LNCAP (cell line): Measurements from ENCODE around the gene PCID2.
A peak's percentile ranks its signal among the peaks of the same experiment; 100 is the strongest.

ENCODE experiments used
- TF ChIP-seq, protein P1 (sequence below): fragments of 450-650 bp; IDR thresholded peaks from 2 replicates; pipeline ENCODE4 v1.5.1; 2017; ENCODE audit warnings: mild to moderate bottlenecking

PCID2 gene

DNA sequence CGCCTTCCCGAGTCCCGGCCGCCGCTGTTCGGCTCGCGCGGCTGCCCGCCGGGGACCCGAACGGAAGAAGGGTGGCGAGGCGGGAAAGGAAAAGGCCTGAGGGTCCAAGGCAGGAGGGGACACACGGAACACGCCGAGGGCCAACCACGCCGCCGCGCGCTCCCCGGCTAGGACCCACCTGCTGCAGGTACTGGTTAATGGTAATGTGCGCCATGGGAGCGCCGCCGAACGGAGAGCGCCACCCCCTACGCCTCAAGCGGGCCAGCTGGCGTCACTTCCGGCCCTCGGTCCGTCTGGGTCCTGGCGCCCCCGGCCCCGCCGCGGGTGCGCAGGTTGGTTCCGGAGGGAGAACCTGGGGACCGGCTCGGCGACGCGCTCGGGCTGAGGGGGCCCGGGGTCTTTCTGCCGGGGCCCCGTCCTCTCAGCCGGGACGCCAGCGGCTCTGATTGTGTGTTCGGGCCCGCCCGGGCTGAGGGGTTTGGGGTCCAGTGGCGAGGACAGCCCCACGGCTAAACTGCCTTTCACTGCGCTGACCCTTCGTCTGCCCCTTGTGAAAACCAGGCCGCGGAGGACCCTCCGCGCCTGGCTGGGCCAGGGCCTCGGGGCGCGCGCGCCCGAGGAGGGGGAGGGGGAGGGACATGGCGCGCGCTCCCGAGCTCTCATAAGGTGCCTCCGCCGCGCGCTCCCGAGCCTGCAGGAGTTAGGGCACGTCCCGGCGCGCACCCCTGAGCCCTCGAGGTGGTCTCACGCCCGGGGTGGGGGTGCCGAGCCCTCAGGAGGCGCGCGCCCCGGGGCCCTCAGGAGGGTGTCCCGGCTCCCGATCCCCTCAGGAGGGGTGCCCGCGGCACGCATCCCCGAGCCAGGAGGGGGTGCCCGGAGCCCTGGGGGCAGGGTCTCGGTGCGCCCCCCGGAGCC lies at the start of gene PCID2:
Gene PCID2, minus strand, starts transcription at position 249 of the 915 bp plus-strand sequence. Its CDS starts 35 bp downstream, at position 214.
- TF ChIP-seq, protein P1, sequence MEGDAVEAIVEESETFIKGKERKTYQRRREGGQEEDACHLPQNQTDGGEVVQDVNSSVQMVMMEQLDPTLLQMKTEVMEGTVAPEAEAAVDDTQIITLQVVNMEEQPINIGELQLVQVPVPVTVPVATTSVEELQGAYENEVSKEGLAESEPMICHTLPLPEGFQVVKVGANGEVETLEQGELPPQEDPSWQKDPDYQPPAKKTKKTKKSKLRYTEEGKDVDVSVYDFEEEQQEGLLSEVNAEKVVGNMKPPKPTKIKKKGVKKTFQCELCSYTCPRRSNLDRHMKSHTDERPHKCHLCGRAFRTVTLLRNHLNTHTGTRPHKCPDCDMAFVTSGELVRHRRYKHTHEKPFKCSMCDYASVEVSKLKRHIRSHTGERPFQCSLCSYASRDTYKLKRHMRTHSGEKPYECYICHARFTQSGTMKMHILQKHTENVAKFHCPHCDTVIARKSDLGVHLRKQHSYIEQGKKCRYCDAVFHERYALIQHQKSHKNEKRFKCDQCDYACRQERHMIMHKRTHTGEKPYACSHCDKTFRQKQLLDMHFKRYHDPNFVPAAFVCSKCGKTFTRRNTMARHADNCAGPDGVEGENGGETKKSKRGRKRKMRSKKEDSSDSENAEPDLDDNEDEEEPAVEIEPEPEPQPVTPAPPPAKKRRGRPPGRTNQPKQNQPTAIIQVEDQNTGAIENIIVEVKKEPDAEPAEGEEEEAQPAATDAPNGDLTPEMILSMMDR = no peak

DNA sequence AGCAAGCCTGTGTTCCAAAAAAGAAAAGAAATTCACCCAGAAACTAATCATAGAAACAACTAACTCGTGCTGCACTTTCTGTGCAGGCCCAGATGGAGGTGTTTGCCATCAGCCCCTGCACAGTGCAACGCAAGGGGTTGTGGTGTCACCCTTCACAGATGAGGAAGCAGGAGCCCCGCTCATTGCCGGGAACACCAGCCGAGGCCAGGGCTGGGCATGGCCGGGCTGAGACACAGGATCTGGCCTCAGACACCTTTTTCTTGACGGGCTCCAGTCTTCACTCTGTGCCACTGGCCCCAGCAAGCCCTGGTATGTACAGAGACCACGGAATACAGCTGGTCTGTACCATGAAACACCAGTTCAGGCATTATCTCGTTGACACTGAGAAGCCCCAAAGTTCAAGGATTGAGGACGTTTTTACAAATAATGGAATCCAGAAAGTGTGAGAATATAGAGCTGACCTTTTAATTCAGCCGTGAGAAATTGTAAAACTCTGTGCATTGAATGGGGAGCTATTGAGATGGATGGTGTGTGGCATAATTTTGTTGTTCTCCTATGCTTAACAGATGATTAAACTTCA lies 44.1 kb upstream of the PCID2 start:
- TF ChIP-seq, protein P1 = no peak

DNA sequence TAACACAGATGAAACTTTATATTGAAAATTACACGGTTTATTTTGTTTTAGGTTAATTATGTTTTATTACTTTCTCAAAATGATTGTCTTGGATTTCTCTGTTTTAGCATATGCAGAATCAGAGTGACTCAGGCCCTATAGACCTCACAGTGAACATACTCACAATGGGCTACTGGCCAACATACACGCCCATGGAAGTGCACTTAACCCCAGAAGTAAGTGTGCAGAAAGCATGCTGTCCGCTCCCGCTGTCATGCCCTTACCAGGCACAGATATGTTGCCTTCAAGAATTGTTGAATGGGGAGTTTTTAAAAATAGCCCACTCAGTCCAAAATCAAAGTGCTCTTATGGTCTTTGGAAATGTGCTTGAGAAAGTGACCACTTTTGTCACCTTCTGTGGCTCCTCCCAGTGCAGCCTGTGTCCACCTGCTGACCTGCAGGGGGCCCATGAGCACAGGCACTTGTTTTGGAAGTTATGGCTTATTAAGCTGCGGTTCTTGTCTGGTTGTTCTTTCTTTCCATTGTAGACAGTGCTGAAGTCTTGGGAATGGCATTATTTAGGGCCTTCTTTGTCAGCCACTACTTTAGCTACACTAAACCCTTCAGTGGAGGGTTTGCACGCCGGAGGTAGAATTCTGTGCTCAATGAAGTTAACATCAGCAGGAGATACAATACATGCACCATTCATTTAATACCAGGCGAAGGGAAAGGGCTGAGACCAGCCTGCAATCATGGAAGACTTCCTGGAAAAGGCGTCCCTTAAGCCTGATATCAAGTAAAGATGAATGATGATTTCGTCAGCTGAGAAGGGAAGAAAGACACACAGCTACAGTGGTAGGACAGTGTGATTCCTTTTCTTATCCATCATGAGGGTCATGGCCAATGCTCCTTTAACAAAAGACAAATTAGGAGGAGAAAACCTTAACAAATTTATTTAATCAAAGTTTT lies 37.7 kb upstream of the PCID2 start:
- TF ChIP-seq, protein P1 = peak; percentile 25; the same call in 1 of the 2 replicates

DNA sequence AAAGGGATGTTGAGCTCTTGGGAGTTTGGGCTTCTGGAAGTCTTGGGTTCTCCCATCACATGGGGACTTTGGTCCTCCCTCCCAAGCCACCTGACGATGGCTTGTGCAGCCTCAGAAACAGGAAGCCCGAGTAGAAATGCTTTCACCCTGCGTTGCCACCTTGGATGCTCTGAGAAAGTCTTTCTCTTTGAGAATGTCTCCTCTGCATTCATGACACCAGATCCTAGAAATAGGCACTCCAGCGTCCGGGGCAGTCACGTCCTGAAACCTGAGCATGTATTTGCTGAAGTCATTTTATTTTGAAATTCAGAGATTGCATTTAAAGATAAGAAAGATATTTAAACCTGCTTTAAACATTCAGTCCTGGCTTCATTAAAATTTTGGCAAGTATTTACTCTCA lies 35.4 kb upstream of the PCID2 start:
- TF ChIP-seq, protein P1 = no peak

DNA sequence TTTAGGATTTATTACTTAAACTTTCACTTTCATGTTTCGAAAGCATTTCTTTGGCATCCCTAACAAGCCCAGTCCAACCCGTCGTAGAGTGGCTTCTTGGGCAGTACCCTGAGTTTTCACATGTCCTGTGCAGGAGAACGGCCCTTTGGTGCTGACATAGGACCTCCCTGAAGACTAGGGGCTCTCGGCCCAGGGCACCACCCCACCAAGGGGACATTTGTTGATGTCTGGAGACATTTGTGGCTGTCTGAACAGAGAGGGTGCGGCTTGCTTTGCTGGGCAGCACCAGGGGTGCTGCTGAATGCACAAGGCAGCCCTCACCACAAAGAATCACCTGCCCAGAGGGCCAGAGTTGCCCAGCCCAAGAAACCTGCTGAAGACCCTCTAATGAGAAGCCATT lies 31.5 kb upstream of the PCID2 start:
- TF ChIP-seq, protein P1 = no peak

DNA sequence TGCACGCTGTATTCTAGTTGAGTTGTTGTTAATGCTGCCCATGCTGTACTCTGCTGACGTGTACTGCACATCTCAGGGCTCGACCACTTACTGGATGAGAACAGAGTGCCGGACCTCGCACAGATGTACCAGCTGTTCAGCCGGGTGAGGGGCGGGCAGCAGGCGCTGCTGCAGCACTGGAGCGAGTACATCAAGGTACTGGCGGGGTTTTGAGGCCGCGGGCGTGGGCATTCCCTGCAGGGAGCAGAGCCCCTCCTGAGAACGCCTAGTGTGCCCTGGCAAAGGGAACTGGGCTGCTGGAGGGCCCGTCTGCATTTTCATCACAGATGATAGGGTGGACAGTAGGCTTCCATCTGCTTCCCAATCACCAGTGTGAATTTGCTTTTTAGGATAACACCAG lies 30.9 kb upstream of the PCID2 start:
- TF ChIP-seq, protein P1 = no peak

DNA sequence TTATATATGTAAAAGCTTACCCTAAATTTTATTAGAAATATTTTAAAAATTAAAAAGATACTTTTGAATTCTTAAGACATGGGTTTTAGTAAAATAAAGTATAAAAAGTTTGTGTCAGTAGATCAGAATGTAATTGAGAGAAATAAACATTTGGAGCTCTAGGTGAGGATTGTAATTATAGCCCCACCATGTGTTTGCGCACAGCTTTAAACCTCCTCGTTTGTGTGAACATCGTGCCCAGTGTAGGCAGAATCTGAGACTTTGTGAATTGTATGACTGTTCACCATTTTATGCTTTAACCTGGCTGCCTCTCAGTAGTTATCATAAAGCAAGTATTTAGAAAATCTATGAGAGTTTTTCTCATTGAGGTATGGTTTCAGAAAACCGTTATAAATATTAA lies 30.1 kb upstream of the PCID2 start:
- TF ChIP-seq, protein P1 = no peak
